HG02943 (cell line): ENCODE results near the gene CIROP.

Experiments
- ATAC-seq: cut with Tn5 transposase; IDR thresholded peaks from one replicate; pipeline ENCODE4 v1.9.1; 2021; ENCODE audit warnings: mild to moderate bottlenecking, low read depth, moderate library complexity; ENCODE audit not compliant: unreplicated experiment

Gene CIROP

DNA sequence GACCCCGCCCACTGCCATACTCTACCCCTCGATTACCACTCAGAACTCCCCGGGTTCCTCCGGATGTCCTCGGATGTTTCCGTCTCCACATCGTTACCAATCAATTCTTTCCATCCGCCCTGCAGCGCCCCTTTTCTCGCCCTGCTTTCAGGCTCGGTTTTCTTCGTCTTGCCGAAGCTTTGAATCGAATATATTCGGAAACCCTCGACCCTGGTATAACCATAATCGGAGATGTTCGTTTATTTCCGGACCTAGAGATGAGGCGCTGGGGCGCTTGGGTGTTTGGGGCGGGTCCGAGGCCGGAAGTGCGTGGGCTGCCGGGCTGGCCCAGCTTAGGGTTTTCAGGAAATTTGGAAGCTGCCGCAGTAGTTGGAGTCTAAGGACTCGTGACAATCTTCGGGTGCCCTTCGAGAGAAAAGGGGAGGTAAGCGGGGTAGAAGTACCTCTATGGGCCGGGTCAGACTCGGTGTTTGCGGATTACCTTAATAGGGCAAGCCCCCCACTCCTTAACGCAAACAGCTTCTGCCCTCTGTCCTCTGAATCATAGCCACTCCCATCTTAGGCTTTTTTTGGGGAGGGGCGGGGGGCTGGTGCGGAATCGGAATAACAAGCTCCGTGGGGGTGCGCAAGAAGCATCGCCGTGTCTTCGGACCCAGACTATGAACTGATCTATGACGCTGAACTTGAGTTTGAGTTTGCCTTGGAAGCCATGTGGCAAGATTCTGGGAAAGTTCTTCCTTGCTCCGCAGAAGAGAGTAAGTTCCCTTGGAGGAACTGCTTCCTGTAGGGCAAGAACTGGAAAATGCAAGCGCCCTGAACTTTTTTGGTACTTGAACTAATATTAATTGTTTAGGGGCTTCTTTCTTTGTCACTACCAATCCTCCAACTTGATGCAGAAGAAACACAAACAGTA lies 9.3 kb downstream of the CIROP start, which contains the start of gene C14orf119:
TSS of gene C14orf119 (plus strand) at position 310 of the 913 bp plus-strand sequence. CDS start 2,154 bp downstream, outside the sequence.
- peak; percentile 94 for ATAC-seq

DNA sequence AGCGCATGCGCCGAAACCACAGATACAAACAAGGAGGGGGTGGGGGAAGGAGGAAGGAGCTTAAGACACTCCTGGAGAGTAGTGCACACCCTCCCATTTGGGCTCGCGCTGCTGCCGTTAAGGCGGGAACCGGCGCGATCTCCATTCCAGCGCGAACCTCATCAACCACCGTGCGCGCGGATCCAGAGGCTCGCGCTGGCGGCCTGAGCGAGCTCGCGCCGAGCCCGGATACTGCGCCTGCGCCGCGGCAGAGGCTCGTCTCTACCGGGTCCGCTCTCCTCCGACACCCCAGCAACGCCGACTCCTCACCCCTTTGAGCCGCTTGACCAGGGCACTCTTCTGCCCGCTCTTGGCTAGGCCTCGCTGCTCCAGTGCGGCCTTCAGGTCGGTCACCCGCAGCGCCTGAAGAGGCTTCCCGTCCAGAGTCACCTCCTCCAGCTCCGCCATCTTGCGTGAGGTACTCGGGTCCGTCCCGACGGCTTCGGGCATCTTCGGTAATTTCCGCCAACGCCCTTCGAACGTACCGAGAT lies 10.1 kb downstream of the CIROP start, which contains the start of gene ACIN1:
TSS of gene ACIN1 (minus strand) at position 471 of the 530 bp plus-strand sequence. CDS start at position 447, 24 bp downstream.
- peak; percentile 30 for ATAC-seq

DNA sequence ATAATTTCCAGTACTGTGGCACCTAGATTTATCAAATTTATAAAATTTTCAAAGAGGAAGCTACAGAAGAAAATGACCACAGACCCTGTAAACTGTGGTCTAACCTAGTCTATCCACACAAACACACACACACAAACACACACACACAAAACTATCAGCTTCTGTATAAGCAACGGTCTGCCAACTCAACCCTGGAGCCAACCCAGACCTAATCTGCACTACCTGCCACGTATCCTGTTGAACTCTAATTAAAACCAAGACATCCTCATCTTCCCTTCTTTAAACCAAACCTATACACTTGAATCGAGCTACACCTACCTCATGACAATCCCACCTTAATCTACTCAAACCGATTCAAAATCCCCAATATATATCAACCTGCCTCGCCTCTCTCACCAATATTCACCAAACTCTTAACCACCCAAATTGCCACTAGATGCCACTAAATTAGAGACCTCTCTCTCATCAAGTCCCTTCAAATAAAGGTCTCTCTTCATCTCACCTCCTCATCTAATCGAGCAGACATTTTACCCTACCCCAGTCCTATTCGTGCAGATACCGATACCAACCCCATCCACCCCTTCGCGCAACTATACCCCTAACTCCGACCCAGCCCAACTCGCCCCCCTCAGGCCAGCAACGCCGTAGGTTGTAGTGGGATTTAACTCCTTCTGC lies 10.7 kb downstream of the CIROP start:
- no peak for ATAC-seq

DNA sequence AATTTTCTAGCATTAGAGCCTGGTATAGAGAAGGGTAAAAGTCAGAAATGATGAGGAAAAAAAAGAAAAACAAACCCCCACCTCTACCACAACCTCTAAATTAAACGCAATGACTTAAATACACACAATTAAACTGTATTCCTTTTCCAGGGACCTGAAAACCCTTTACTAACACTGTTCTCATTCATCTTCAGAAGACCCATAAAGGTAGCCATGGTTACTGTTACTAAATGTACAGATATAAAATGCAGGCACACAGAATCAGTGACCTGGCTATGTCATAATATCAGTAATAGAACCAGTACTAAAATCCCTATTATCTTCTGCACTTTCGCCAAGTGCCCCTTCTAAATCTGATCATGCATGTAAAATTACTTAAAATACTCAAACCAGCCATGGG lies 11.3 kb downstream of the CIROP start:
- no peak for ATAC-seq

DNA sequence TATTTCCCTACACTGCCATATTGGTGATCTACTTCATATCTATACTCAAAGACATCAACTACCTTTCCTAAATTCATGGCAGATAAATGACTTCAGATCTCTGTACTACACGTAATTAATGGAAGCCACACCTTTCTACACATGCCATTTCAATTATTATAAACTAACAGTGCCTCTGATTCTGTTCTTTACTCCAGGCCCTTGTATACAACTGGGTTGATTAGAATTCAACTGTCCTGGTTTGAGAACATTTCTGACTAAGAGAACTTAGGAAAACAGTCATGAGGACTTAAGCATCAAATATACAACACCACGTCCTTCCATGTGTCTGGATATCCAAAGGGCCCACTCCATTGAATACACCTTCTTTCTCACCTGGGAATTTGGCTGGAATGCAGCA lies 11.7 kb downstream of the CIROP start:
- ATAC-seq, result no peak

DNA sequence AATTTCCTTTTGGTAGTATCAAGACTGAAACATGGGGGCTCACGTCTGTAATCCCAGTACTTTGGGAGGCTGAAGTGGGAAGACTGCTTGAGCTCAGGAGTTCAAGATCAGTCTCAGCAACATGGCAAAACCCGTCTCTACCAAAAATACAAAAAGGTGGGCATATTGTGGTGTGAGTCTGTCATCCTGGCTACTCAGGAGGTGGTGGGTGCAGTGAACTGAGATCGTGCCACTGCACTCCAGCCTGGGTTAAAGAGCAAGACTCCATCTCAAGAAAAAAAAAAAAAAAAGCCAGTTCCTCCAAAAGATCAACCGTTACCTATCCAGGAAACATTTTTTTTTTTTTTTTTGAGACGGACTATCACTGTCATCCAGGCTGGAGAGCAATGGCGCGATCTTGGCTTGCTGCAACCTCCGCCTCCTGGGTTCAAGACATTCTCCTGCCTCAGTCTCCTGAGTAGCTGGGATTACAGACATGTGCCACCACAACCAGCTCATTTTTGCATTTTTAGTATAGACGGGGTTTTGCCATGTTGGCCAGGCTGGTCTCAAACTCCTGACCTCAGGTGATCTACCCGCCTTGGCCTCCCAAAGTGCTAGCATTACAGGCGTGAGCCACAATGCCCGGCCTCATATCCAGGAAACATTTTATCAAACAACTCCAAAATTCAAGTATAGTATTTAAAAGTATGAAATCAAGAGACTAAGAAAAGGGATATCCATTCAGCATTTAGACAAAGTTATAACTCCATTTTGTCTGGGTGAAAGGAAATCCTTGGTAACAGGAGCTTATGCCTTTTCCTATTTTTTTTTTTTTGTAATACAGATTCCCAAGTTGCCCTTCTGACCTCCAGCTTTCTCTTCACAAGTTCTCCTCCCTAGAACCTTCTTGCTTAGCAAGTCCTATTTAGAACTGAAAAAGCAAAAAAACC lies 13.2 kb downstream of the CIROP start:
- ATAC-seq, result no peak

DNA sequence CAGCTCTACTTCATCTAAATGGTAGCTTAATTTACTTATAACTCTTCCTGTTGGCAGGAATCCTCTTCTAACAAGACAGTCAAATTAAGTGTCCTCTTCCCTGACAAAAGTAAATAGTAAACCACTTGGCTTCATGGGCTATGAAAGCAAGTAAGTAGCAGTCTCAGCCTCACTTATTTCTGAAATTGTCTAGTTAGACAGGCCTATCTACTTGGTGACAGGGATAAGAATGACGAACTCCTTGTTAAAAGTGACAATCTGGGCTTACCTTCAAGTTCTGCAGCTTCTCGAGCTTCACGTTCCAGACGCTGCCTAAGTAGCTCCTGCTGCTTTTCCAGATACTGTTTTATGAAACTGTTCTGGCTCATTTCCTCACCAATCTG lies 14.5 kb downstream of the CIROP start:
- ATAC-seq, result no peak

DNA sequence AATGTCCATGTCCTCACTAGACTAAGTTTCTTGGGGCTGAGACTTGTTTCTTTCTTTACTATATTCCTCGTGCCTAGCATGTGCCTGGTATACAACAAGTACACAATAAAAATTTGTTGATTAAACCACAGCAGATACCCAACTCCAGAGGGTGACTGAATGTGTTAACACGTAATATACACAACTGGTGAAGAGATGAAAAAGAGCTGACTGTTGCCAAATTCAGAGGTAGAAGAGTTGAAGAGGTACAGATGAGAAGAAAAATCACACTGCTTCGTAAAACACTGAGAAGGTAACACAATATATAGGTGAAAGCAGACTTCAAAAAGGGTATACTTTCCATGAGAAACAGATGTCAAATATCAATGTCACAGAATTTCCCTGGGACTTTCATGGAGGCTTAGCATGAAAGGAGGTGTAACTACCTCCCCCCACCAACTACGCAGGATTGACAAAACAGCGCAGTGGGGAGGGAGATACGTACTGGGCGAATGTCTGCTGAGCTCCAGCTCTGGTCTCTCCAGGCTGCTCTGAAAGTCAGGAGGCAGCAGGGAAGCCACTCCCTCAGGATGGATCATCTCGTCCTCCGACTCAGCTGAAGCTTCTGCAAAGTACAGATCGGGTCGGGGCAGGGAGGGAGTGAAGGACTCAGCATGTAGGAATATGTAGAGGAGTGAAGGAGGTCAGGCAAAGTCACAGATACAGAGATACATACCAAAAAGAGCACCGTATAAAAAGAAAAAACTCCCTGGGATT lies 15.1 kb downstream of the CIROP start:
- ATAC-seq, result no peak

DNA sequence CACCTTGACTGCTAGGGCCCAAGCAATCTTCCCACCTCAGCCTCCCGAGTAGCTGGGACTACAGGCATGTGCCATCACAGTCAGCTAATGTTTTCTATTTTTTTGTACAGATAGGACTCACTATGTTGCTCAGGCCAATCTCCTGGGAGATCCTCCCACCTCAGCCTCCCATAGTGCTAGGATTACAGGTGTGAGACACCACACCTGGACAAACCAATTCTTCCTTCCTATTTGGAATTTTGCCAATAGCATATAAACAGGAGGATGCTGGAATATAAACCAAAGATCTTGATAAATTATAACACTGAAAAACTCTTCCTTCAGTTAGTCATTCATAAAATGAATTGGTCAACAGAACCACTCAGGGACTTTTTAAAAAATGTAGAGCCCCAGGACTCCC lies 18.2 kb downstream of the CIROP start:
- ATAC-seq, result no peak

DNA sequence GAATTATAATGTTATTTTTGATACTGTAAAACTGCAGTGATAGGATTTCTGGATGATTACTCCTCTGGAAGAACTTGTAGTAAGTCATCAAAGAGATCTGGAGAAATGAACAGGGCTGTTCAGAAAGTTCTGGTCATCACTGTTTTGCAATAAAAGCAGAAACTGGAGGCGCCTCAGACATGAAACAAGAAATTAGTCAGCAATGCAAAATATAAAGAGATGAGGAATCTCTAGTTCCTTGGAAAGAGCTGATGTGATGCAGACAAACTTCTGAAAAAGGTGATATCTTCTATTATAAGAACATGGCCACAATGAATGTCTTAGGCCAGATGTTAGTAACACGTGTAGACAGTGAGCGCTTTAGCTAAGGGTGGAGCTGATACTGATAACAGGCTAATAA lies 19.3 kb downstream of the CIROP start:
- no peak for ATAC-seq

DNA sequence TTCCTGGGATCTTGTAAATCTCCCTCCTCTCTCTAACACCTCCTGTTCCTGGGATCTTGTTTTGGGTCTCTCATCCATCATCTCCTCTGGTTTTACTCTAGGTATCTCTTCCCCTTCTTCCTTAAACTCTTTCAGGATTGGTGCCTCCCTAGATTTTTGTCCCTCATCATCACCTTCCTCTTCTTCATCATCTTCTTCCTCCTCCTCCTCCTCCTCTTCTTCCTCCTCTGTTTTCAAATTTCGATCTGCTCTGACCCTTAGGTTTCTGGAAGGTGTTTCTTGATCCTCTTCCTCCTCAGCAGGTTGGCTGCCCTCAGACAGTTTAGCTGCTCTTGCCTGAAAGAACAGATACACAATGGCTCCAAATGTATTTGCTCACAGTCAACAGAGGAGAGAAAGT lies 24.3 kb downstream of the CIROP start:
- no peak for ATAC-seq

DNA sequence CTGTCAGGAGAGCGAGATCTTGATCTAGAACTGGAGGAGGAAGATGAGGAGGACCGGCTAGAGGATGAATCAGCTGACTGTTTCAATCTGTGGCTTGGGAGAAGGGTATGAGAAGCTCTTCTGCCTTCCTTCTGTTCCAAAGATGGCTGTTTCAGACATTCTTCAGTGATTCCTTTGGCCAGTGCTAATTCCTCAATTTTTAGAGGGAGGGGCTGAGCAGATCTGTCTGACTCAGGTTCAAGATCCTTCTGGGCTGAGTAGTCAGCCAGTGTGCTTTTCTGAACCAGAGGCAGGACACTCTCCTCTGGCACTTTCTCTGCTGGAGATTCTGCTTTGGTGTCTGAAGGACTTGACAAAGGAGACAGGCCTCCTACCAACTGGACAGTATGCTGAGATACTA lies 25.1 kb downstream of the CIROP start:
- ATAC-seq, result no peak

DNA sequence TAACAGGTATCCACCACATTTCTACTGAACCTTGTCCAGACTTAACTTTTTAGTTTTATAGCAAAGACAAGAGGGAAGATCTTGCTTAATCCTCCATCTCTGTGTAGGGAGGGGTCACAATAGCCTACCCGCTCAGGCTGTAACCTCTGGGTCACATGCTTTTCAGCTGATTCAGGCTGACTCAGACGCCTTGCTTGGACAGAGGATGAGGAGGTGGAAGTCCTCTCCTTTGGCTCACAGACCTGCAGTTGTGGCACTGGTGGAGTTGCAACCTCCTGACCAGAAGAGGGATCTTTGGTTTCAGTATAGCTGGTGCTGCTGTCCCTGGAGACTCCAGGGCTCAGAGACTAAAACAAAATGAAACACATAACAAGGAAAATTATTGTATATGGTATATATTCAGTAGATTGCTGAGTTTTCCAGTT lies 26.1 kb downstream of the CIROP start:
- ATAC-seq, result no peak

DNA sequence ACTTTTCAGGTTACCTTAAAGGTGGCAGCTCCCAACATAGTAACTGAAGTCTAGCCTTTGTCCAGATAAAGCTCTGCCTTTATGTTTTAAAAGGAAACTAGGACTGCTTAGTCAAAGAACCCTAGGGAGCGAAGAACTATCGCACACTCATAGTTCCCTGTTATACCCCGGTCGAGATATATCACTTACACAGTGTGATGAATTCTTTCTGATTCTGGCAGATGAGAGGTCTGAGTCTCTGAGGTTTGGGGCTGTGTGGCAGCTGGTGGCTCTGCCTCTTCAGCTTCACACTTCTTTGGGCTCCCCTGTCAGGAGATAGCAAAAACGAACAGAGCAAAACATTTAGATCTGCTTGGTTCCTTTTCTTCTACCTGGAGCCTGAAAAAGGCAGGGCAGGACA lies 26.8 kb downstream of the CIROP start:
- no peak for ATAC-seq

DNA sequence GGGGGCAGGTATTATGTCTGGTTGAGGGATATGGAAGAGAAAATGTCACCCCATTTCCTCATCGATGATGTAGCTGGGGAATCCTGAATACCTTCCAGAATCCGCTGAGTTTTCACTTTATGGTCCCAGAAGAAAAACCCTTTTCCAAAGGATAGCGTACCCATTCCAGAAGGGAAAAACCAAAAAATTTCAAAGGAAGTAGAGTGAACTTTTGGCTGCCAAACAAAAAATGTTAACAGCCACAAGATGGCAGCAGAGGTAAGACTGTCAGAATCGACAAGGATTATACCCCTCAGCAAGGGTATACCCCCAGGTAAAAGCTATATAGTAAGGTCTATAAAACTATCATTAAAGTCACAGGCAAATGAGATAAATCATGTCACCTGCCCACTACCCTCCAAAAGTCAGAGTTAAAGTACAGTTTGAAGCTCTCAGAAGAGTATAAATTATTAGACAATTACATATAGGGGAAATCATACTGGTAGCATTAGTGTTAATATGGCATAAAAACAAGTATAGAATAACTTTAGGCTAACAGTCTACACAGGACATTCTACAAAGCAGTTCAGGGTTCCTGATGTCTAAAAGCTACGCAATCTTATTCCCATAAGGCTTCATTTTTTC lies 27.9 kb downstream of the CIROP start:
- no peak for ATAC-seq

DNA sequence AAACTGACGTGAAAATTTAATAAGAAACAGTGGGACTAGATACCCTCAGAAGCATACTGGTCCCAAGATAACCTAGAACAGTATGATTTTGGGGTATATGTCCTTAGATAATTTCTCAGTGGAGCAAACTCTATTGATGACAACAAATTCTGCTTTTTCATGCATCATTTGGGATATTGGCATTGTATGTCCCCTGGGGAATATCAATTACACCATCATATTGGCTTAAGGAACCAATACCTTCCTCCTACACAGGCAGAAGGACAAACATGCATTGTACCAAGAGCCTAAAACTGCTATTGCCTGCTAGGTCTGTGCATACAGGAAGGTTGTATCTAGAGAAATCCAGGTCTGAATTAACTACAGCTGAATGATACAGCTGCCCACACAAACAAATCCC lies 29.9 kb downstream of the CIROP start:
- no peak for ATAC-seq

DNA sequence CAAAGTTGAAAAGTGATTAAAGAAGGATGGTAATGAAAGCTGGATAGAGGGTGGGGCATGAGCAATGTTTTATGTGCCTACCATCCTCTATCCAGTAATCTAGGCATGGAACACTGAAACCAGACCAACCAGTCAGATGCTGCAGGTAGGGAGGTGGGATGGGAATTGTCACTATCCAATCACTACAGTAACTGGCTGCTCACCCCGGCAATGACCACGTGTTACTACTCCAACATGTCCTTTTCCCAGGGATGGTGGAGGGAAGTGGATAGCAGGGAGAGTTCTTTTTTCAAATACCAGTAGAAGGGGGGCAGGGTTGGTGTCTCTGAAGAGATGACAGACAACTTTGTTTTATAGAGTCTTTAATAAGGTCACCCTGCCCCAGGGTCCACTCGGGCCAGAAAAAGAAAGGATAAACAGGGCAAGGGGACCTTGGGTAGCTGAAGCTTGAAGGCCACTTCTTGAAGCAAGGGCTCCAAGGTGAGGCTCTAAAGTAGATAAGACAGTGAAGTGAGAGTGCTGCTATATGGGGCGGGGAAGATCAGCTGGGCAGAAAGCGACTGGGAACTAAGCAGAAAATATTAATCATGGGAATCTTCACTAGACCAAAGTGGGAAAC lies 32.8 kb downstream of the CIROP start:
- no peak for ATAC-seq

DNA sequence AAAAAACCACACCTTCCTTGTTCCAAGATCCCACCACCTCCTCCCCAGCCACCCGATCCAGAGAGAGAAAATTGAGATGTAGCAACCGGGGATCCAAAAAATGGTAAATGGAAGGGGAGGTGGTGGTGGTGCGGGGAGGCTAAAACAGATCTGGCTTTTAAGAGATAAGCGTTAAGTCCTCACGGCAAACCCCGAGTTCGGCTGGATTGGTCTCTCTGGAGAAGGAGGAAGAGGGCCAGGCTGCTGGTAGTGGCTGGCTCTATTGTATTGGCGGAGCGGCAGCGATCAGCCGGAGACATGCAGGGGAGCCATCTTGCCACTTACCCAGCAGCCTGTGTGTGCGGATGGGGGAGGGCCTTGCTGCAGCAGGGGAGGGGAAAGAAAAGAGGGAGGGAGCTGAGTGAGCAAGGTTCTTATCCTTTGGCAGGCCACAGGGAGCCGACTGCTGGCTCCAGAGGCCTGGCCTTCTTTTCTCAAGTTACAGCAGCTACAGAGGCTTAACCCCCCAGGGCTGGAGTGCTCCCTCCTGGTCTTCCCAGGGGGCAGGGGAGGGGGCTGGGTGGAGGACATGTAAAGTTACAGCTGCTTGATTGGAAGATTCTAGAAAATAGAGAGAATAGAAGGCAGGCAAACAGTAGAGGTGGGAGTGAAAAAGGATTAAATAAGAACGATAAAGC lies 33.4 kb downstream of the CIROP start:
- peak; percentile 87 for ATAC-seq
